ENCODE results near the gene GFER.
A peak's percentile ranks its signal among the peaks of the same experiment; 100 is the strongest.

GFER gene

GRCh38 chr16:2033057-2033908 is 49.3 kb downstream of the GFER start:
- ChIA-PET POLR2A (interaction anchor here (0.6 to 2.6 kb wide), 3 partner anchors 11 to 122 kb away, joined by 3 to 16 read pairs (median 5); partner anchors contain the start of genes NTHL1, TRAF7 and TSC2), CTCF (interaction anchor here (1.0 kb wide), 2 partner anchors 104 to 107 kb away, joined by 3 read pairs; no protein-coding TSS in a partner anchor)
- peaks cover 4% of the 10 kb centered on the region; the same call in 1 of the 2 replicates for H3K4me1 ChIP-seq (ENCODE audit: control insufficient read depth, insufficient read depth, low read length)
- H3K9me3 ChIP-seq (ENCODE audit: control insufficient read depth, insufficient read depth, low read depth, low read length), result no peaks in the 10 kb centered on the region
- no peak overlapping the region for H3K4me3 ChIP-seq (ENCODE audit: low read depth, low read length)
- no peak overlapping the region for H3K27ac ChIP-seq (ENCODE audit: extremely low read depth, low read depth, low read length)
- peaks cover 0 to 16% of the 10 kb centered on the region in 2 experiments; a peak in 1 of 3 replicates for H3K36me3 ChIP-seq (ENCODE audit: control insufficient read depth in 2 of 2, insufficient read depth in 1 of 2, low read length in 2 of 2)
- TF ChIP-seq, protein P1, sequence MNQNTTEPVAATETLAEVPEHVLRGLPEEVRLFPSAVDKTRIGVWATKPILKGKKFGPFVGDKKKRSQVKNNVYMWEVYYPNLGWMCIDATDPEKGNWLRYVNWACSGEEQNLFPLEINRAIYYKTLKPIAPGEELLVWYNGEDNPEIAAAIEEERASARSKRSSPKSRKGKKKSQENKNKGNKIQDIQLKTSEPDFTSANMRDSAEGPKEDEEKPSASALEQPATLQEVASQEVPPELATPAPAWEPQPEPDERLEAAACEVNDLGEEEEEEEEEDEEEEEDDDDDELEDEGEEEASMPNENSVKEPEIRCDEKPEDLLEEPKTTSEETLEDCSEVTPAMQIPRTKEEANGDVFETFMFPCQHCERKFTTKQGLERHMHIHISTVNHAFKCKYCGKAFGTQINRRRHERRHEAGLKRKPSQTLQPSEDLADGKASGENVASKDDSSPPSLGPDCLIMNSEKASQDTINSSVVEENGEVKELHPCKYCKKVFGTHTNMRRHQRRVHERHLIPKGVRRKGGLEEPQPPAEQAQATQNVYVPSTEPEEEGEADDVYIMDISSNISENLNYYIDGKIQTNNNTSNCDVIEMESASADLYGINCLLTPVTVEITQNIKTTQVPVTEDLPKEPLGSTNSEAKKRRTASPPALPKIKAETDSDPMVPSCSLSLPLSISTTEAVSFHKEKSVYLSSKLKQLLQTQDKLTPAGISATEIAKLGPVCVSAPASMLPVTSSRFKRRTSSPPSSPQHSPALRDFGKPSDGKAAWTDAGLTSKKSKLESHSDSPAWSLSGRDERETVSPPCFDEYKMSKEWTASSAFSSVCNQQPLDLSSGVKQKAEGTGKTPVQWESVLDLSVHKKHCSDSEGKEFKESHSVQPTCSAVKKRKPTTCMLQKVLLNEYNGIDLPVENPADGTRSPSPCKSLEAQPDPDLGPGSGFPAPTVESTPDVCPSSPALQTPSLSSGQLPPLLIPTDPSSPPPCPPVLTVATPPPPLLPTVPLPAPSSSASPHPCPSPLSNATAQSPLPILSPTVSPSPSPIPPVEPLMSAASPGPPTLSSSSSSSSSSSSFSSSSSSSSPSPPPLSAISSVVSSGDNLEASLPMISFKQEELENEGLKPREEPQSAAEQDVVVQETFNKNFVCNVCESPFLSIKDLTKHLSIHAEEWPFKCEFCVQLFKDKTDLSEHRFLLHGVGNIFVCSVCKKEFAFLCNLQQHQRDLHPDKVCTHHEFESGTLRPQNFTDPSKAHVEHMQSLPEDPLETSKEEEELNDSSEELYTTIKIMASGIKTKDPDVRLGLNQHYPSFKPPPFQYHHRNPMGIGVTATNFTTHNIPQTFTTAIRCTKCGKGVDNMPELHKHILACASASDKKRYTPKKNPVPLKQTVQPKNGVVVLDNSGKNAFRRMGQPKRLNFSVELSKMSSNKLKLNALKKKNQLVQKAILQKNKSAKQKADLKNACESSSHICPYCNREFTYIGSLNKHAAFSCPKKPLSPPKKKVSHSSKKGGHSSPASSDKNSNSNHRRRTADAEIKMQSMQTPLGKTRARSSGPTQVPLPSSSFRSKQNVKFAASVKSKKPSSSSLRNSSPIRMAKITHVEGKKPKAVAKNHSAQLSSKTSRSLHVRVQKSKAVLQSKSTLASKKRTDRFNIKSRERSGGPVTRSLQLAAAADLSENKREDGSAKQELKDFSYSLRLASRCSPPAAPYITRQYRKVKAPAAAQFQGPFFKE (tag by site-specific recombination; IDR thresholded peaks at IDR 0.05; ENCODE audit: borderline replicate concordance), result no peak
- TF ChIP-seq ZBTB17 (tag by site-specific recombination; IDR thresholded peaks at IDR 0.05), result peak; percentile 35; the same call in 1 of the 2 replicates
- no peak for TF ChIP-seq ZSCAN30 (tag by site-specific recombination; IDR thresholded peaks at IDR 0.05)
- TF ChIP-seq, protein P2, sequence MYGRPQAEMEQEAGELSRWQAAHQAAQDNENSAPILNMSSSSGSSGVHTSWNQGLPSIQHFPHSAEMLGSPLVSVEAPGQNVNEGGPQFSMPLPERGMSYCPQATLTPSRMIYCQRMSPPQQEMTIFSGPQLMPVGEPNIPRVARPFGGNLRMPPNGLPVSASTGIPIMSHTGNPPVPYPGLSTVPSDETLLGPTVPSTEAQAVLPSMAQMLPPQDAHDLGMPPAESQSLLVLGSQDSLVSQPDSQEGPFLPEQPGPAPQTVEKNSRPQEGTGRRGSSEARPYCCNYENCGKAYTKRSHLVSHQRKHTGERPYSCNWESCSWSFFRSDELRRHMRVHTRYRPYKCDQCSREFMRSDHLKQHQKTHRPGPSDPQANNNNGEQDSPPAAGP (tag by site-specific recombination; IDR thresholded peaks at IDR 0.05), result peak; percentile 42; the same call in 1 of the 2 replicates
- TF ChIP-seq, protein P3, sequence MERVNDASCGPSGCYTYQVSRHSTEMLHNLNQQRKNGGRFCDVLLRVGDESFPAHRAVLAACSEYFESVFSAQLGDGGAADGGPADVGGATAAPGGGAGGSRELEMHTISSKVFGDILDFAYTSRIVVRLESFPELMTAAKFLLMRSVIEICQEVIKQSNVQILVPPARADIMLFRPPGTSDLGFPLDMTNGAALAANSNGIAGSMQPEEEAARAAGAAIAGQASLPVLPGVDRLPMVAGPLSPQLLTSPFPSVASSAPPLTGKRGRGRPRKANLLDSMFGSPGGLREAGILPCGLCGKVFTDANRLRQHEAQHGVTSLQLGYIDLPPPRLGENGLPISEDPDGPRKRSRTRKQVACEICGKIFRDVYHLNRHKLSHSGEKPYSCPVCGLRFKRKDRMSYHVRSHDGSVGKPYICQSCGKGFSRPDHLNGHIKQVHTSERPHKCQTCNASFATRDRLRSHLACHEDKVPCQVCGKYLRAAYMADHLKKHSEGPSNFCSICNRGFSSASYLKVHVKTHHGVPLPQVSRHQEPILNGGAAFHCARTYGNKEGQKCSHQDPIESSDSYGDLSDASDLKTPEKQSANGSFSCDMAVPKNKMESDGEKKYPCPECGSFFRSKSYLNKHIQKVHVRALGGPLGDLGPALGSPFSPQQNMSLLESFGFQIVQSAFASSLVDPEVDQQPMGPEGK (tag by site-specific recombination; IDR thresholded peaks at IDR 0.05), result peak; percentile 55; the same call in 1 of the 2 replicates
- TF ChIP-seq HIC1 (tag by site-specific recombination; IDR thresholded peaks at IDR 0.05), result peak; percentile 56; the same call in 1 of the 2 replicates
- peak; percentile 55; the same call in 1 of the 2 replicates for TF ChIP-seq ZIC2 (tag by site-specific recombination; IDR thresholded peaks at IDR 0.05)
- TF ChIP-seq ZNF677 (tag by site-specific recombination; IDR thresholded peaks at IDR 0.05), result no peak
- no peak for TF ChIP-seq ZNF311 (tag by site-specific recombination; IDR thresholded peaks at IDR 0.05; ENCODE audit: borderline replicate concordance)
- peak; percentile 54 for TF ChIP-seq WT1 (tag by site-specific recombination; IDR thresholded peaks at IDR 0.05)
- TF ChIP-seq ZNF2 (tag by site-specific recombination; IDR thresholded peaks at IDR 0.05), result no peak
- TF ChIP-seq, protein P4, sequence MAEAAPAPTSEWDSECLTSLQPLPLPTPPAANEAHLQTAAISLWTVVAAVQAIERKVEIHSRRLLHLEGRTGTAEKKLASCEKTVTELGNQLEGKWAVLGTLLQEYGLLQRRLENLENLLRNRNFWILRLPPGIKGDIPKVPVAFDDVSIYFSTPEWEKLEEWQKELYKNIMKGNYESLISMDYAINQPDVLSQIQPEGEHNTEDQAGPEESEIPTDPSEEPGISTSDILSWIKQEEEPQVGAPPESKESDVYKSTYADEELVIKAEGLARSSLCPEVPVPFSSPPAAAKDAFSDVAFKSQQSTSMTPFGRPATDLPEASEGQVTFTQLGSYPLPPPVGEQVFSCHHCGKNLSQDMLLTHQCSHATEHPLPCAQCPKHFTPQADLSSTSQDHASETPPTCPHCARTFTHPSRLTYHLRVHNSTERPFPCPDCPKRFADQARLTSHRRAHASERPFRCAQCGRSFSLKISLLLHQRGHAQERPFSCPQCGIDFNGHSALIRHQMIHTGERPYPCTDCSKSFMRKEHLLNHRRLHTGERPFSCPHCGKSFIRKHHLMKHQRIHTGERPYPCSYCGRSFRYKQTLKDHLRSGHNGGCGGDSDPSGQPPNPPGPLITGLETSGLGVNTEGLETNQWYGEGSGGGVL (tag by site-specific recombination; IDR thresholded peaks at IDR 0.05), result 0 out of 2 replicates have a peak, but pooled peaks have one; percentile 13
- TF ChIP-seq, protein P5, sequence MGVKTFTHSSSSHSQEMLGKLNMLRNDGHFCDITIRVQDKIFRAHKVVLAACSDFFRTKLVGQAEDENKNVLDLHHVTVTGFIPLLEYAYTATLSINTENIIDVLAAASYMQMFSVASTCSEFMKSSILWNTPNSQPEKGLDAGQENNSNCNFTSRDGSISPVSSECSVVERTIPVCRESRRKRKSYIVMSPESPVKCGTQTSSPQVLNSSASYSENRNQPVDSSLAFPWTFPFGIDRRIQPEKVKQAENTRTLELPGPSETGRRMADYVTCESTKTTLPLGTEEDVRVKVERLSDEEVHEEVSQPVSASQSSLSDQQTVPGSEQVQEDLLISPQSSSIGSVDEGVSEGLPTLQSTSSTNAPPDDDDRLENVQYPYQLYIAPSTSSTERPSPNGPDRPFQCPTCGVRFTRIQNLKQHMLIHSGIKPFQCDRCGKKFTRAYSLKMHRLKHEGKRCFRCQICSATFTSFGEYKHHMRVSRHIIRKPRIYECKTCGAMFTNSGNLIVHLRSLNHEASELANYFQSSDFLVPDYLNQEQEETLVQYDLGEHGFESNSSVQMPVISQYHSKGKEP (tag by site-specific recombination; IDR thresholded peaks at IDR 0.05), result no peak
- peak; percentile 51; the same call in 1 of the 2 replicates for TF ChIP-seq ZNF600 (tag by site-specific recombination; IDR thresholded peaks at IDR 0.05)
- TF ChIP-seq, protein P6, sequence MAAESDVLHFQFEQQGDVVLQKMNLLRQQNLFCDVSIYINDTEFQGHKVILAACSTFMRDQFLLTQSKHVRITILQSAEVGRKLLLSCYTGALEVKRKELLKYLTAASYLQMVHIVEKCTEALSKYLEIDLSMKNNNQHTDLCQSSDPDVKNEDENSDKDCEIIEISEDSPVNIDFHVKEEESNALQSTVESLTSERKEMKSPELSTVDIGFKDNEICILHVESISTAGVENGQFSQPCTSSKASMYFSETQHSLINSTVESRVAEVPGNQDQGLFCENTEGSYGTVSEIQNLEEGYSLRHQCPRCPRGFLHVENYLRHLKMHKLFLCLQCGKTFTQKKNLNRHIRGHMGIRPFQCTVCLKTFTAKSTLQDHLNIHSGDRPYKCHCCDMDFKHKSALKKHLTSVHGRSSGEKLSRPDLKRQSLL (tag by site-specific recombination; IDR thresholded peaks at IDR 0.05), result peak; percentile 62; the same call in 1 of the 2 replicates
- TF ChIP-seq ZNF23 (tag by site-specific recombination; IDR thresholded peaks at IDR 0.05; ENCODE audit: borderline replicate concordance), result no peak
- no peak for TF ChIP-seq ZNF362 (tag by site-specific recombination; IDR thresholded peaks at IDR 0.05)
